SK-N-SH (cell line): Measurements from ENCODE around the gene TEX22.

ENCODE experiments used
- CTCF ChIP-seq: fragments of 200-600 bp; sonication (generic); IDR thresholded peaks from 2 replicates; pipeline ENCODE4 v1.6.1; 2017; ENCODE audit warnings: antibody characterized with exemption, mild to moderate bottlenecking, moderate library complexity
- EP300 ChIP-seq, 2 experiments: IDR thresholded peaks; 2 replicates each; pipeline versions ENCODE4 v1.4.0 to v1.6.1; 2012; ENCODE audit warnings: borderline replicate concordance in 1 of 2, low read depth in 1 of 2, low read length in 1 of 2
- EZH2phosphoT487 ChIP-seq: fragments of 200-600 bp; sonication (generic); IDR thresholded peaks from 2 replicates; pipeline ENCODE4 v1.6.1; 2017; ENCODE audit warnings: low read depth, mixed run types, mild to moderate bottlenecking, antibody characterized with exemption, moderate library complexity, borderline replicate concordance
- FOXJ3 ChIP-seq: sonication (generic); formaldehyde crosslinking; IDR thresholded peaks from 2 replicates; pipeline ENCODE4 v1.5.1; 2020; ENCODE audit warnings: mild to moderate bottlenecking, missing genetic modification reagents
- MEF2A ChIP-seq: IDR thresholded peaks from 2 replicates; pipeline ENCODE4 v1.4.0; 2012; ENCODE audit warnings: low read depth, borderline replicate concordance
- MXI1 ChIP-seq: IDR thresholded peaks from 2 replicates; pipeline ENCODE4 v1.6.1; 2012; ENCODE audit warnings: mild to moderate bottlenecking, low read depth, low read length, improper control_type of control experiment
- NRF1 ChIP-seq: IDR thresholded peaks from 2 replicates; pipeline ENCODE4 v1.6.1; 2012; ENCODE audit warnings: low read depth, mild to moderate bottlenecking, low read length
- POLR2AphosphoS5 ChIP-seq: IDR thresholded peaks from 2 replicates; pipeline ENCODE4 v1.6.1; 2012; ENCODE audit warnings: low read depth, low read length
- RAD21 ChIP-seq: IDR thresholded peaks from 2 replicates; pipeline ENCODE4 v1.6.1; 2012; ENCODE audit warnings: mild to moderate bottlenecking, low read length
- REST ChIP-seq: IDR thresholded peaks from 2 replicates; pipeline ENCODE4 v1.6.1; 2012; ENCODE audit warnings: mild to moderate bottlenecking, low read depth, low read length, moderate library complexity

GRCh38 chr14:105408592-105408991, 10.3 kb downstream of the TEX22 start:
- TF ChIP-seq CTCF (no peak), POLR2AphosphoS5 (no peak), RAD21 (no peak), NRF1 (no peak), REST (no peak), EZH2phosphoT487 (no peak), FOXJ3 (CRISPR knock-in tag) (no peak), MXI1 (no peak), MEF2A (no peak), EP300 (IDR thresholded peaks at IDR 0.05; ENCODE audit: borderline replicate concordance in 1 of 2, low read depth in 1 of 2, low read length in 1 of 2) (no peak)
